ENCODE measurements around the gene CAPN1. TPM values are rescaled to one million over a fixed set of nuclear protein-coding genes. Genes with fewer than 3 reads are reported as not detected.

Gene CAPN1
- total and polyA plus RNA-seq, 9 of the 15 experiments (the other 6 are each of a cell fraction or from before 2014, with no cell fraction given): 3.5 to 199 (median 61.6) TPM

- H4K20me1 ChIP-seq (replicated peaks; ENCODE audit: control insufficient read depth, insufficient read depth, low read length): no peaks in the 10 kb centered on the region
- intact Hi-C loops (cut with micrococcal nuclease) (no loop called here), in situ Hi-C loops (cut with MboI) (no loop called here)
- no peak overlapping the region for H3K4me2 ChIP-seq (ENCODE audit: insufficient read depth, low read length)
- ATAC-seq (no peak), DNase-seq (ENCODE audit: extremely low read depth in 1 of 4, low spot score in 3 of 4) (no peak), FAIRE-seq (no peak)
- CTCF ChIA-PET (ENCODE audit: low intra/inter-chr PET ratio): no interaction called here
- no peak overlapping the region for H3K4me3 ChIP-seq
- H2AFZ ChIP-seq (ENCODE audit: low read depth, low read length): no peak overlapping the region
- 59% methylated on average over 14 of the region's 19 CpGs for WGBS (ENCODE audit: insufficient coverage, low coverage, missing lambda C conversion rate)
- no peak overlapping the region for H3K27ac ChIP-seq (ENCODE audit: extremely low read depth, low read depth, low read length)
- no peaks in the 10 kb centered on the region for H3K36me3 ChIP-seq (ENCODE audit: control insufficient read depth, insufficient read depth, low read length)
- peaks cover 11 to 35% of the 10 kb centered on the region in 2 experiments; a peak in 4 of 5 replicates for H3K4me1 ChIP-seq (replicated peaks in 1 of 2; ENCODE audit: control insufficient read depth in 2 of 2, insufficient read depth in 2 of 2, low read length in 2 of 2)
- H3K27me3 ChIP-seq (ENCODE audit: control insufficient read depth in 2 of 2, insufficient read depth in 2 of 2, low read length in 2 of 2): no peaks in the 10 kb centered on the region
- no peak for TF ChIP-seq SMC3 (conservative IDR thresholded peaks at IDR 0.05; ENCODE audit: insufficient read depth, low read depth, low read length)
- no peak for TF ChIP-seq HNRNPUL1 (IDR thresholded peaks at IDR 0.05; ENCODE audit: low read length)
- no peak for TF ChIP-seq ZNF316 (IDR thresholded peaks at IDR 0.05)
- TF ChIP-seq GTF2F1 (IDR thresholded peaks at IDR 0.05; ENCODE audit: low read depth, low read length): no peak
- TF ChIP-seq YBX1 (IDR thresholded peaks at IDR 0.05): no peak
- no peak for TF ChIP-seq FOXP1 (CRISPR knock-in tag; IDR thresholded peaks at IDR 0.05)
- no peak for TF ChIP-seq POLR2AphosphoS5 (IDR thresholded peaks at IDR 0.05; ENCODE audit: control insufficient read depth, insufficient read depth, low read depth, low read length)
- no peak for TF ChIP-seq PML (IDR thresholded peaks at IDR 0.05; ENCODE audit: low read length)
- no peak for TF ChIP-seq OTX1 (CRISPR knock-in tag; IDR thresholded peaks at IDR 0.05)
- no peak for TF ChIP-seq PTBP1 (IDR thresholded peaks at IDR 0.05; ENCODE audit: low read depth, low read length)
- TF ChIP-seq ZC3H11A (IDR thresholded peaks at IDR 0.05; ENCODE audit: low read depth, low read length): no peak
- TF ChIP-seq TSHZ1 (CRISPR knock-in tag; IDR thresholded peaks at IDR 0.05): no peak
- H3K9ac ChIP-seq (ENCODE audit: insufficient read depth in 1 of 2, low read depth in 2 of 2, low read length in 2 of 2): no peak overlapping the region
- H3K9me1 ChIP-seq (ENCODE audit: control insufficient read depth, insufficient read depth, low read length): peaks cover 2% of the 10 kb centered on the region
- POLR2A ChIA-PET: interaction anchor here (0.6 to 1.2 kb wide), 5 partner anchors 11 to 586 kb away, joined by 3 to 4 read pairs (median 3); no protein-coding TSS in a partner anchor
- no peaks in the 10 kb centered on the region for H3K79me2 ChIP-seq (ENCODE audit: control insufficient read depth, insufficient read depth, low read length)
- H3K9me3 ChIP-seq (replicated peaks; ENCODE audit: control insufficient read depth, insufficient read depth, low read depth, low read length): no peaks in the 10 kb centered on the region
- no TSS peak for BruUV-seq (replicated peaks)
Measured at GRCh38 chr11:65217441-65218423, 36.0 kb downstream of the CAPN1 start.

Measured in K562 (cell line).